Tibial nerve (tissue), 4 donors: Measurements from ENCODE around the gene ERP44. TPM values are rescaled to one million over a fixed set of nuclear protein-coding genes. Genes with fewer than 3 reads are reported as not detected.
"Not testable (repeated sequence)": the region's sequence is repeated elsewhere in the genome, so short reads cannot be mapped to it uniquely, and the experiment has no call there.

Experiments used
- DNase-seq, 2 donors: peaks; one replicate each; pipeline ENCODE4 v3.0.0-alpha.2; 2019; ENCODE audit warnings: low spot score in 2 of 2
- H3K27ac ChIP-seq, 4 donors: fragments of 200-600 bp; sonication (generic) in 3 of 4; one replicate each; pipeline ENCODE4 v1.5.1; 2017 to 2019; ENCODE audit warnings: mild to moderate bottlenecking in 1 of 4
- H3K27me3 ChIP-seq, 2 donors: fragments of 200-600 bp; sonication (generic) in 1 of 2; one replicate each; pipeline versions ENCODE4 v1.5.1 to v1.6.0; 2017 to 2019
- H3K36me3 ChIP-seq, 3 donors: fragments of 200-600 bp; sonication (generic); one replicate each; pipeline ENCODE4 v1.5.1; 2018 to 2019
- H3K4me1 ChIP-seq, 4 donors: fragments of 200-600 bp; sonication (generic) in 3 of 4; one replicate each; pipeline ENCODE4 v1.5.1; 2017 to 2019
- H3K4me3 ChIP-seq, 4 donors: fragments of 200-600 bp; sonication (generic) in 3 of 4; one replicate each; pipeline ENCODE4 v1.5.1; 2017 to 2019; ENCODE audit warnings: mild to moderate bottlenecking in 1 of 4, moderate library complexity in 1 of 4
- H3K9me3 ChIP-seq, 4 donors: fragments of 200-600 bp; sonication (generic) in 3 of 4; one replicate each; pipeline ENCODE4 v1.5.1; 2017 to 2019
- CTCF ChIP-seq, 5 experiments: fragments of 200-600 bp in 3 of 5; fragments of 450-650 bp in 2 of 5; sonication (generic) in 3 of 5; IDR thresholded peaks; one replicate each; pipeline ENCODE4 v1.5.1; 2016 to 2019; ENCODE audit warnings: antibody characterized with exemption in 5 of 5, mild to moderate bottlenecking in 3 of 5, moderate library complexity in 2 of 5
- EP300 ChIP-seq, 2 donors: sonication (generic); formaldehyde crosslinking; IDR thresholded peaks; one replicate each; pipeline ENCODE4 v1.6.1; 2017; ENCODE audit warnings: antibody characterized with exemption in 2 of 2, mild to moderate bottlenecking in 1 of 2
- POLR2A ChIP-seq, 2 donors: fragments of 450-650 bp; IDR thresholded peaks; one replicate each; pipeline ENCODE4 v1.6.1; 2017; ENCODE audit warnings: antibody characterized with exemption in 2 of 2, mild to moderate bottlenecking in 2 of 2, moderate library complexity in 2 of 2
- WGBS, 2 donors: methylation state at CpG; one replicate each; pipeline ENCODE4 v1.1.5; 2018; 5-methylcytosine and 5-hydroxymethylcytosine counted together
- total RNA-seq, 4 donors: library from RNA; depleted of rRNA; stranded (reverse); fragments of >200 nt; gene quantifications; one replicate each; pipeline ENCODE4 v1.1.0, GENCODE V29; 2016

ERP44 gene
- total RNA-seq, 4 donors from 2014 or later = 10.9 to 16.0 (median 13.4) TPM

- H3K36me3 ChIP-seq = no peaks in the 10 kb centered on the region
- H3K27ac ChIP-seq = no peak overlapping the region
- TF ChIP-seq EP300 (IDR thresholded peaks at IDR 0.05) (no peak), CTCF (IDR thresholded peaks at IDR 0.05) (no peak), POLR2A (IDR thresholded peaks at IDR 0.05) (no peak)
- DNase-seq = no peak
- H3K27me3 ChIP-seq = no peaks in the 10 kb centered on the region
- peaks cover 4 to 44% (median 17%) of the 10 kb centered on the region in 4 donors for H3K4me1 ChIP-seq
- H3K4me3 ChIP-seq = no peak overlapping the region
- no peaks in the 10 kb centered on the region for H3K9me3 ChIP-seq
- WGBS, 2 donors = 90 to 92% methylated on average over 3 of the region's 3 CpGs
Measured at GRCh38 chr9:100086097-100086635, 12.6 kb downstream of the ERP44 start.

- DNase-seq = no peak
- H3K4me1 ChIP-seq = peaks cover 1 to 41% (median 16%) of the 10 kb centered on the region in 4 donors
- 89 to 90% methylated on average over 5 of the region's 5 CpGs for WGBS, 2 donors
Measured at GRCh38 chr9:100084734-100085133, 14.1 kb downstream of the ERP44 start.

DNA sequence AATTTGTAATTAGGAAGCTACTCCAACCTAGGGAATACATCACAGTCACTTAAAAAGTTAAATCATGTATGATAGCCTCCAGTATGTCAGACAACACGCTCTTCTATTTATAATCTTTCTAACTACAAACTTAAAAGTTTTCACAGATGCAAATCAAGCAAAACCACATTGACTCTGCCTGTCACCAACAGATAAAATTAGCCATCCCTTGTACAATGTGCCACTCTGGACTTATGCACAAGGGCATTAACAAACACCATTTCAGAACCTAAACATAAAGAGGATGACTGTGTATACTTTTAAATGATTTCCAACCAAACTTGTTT is 14.7 kb downstream of the ERP44 start:
- no peaks in the 10 kb centered on the region for H3K27me3 ChIP-seq
- H3K4me3 ChIP-seq = no peak overlapping the region
- H3K27ac ChIP-seq = no peak overlapping the region
- WGBS, 2 donors = 68 to 90% methylated on average over 1 of the region's 1 CpG
- no peak for DNase-seq
- H3K4me1 ChIP-seq = peaks cover 0 to 37% (median 15%) of the 10 kb centered on the region in 4 donors
- no peaks in the 10 kb centered on the region for H3K36me3 ChIP-seq
- no peaks in the 10 kb centered on the region for H3K9me3 ChIP-seq
- TF ChIP-seq POLR2A (IDR thresholded peaks at IDR 0.05) (no peak), EP300 (IDR thresholded peaks at IDR 0.05) (no peak), CTCF (IDR thresholded peaks at IDR 0.05) (no peak)

More at GRCh38 chr9:100084734-100085133, 14.1 kb downstream of the ERP44 start:
- H3K9me3 ChIP-seq = no peaks in the 10 kb centered on the region
- TF ChIP-seq CTCF (IDR thresholded peaks at IDR 0.05) (no peak), POLR2A (IDR thresholded peaks at IDR 0.05) (no peak)
- H3K4me3 ChIP-seq = no peak overlapping the region
- H3K36me3 ChIP-seq = no peaks in the 10 kb centered on the region
- H3K27ac ChIP-seq = no peak overlapping the region
- H3K27me3 ChIP-seq = no peaks in the 10 kb centered on the region

- Histone ChIP-seq H3K27ac (no peak overlapping the region), H3K27me3 (no peaks in the 10 kb centered on the region), H3K4me1 (peaks cover 0 to 34% (median 15%) of the 10 kb centered on the region in 4 donors), H3K36me3 (no peaks in the 10 kb centered on the region), H3K4me3 (no peak overlapping the region), H3K9me3 (no peaks in the 10 kb centered on the region)
- no peak for DNase-seq
- WGBS, 2 donors = 82 to 84% methylated on average over 5 of the region's 5 CpGs
- TF ChIP-seq CTCF (IDR thresholded peaks at IDR 0.05) = no peak
- TF ChIP-seq POLR2A (IDR thresholded peaks at IDR 0.05) = no peak
- TF ChIP-seq EP300 (IDR thresholded peaks at IDR 0.05) = no peak
Measured at GRCh38 chr9:100083448-100084127, 15.2 kb downstream of the ERP44 start.

DNA sequence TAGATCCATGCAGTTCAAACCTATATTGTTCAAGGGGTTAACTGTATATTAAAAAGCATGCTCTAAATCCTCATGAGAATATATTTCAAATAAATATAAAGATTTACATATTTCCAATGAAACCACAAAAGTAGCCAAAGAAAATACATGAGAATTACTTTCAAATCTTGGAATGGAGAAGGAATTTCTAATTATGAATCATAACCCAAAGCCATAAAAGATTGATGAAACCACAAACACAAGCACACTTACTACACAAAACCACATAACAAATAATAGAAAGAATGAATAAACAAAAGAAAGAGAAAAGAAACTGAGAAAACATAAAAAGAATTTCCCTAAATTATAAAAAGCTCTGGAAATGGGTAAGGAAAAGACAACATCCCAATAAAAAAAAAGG is 16.0 kb downstream of the ERP44 start:
- no peak overlapping the region for H3K4me3 ChIP-seq
- no peak overlapping the region for H3K27ac ChIP-seq
- DNase-seq = no peak
- no peak for TF ChIP-seq EP300 (IDR thresholded peaks at IDR 0.05)
- TF ChIP-seq CTCF (IDR thresholded peaks at IDR 0.05) = no peak
- no peak for TF ChIP-seq POLR2A (IDR thresholded peaks at IDR 0.05)
- no peaks in the 10 kb centered on the region for H3K9me3 ChIP-seq
- H3K4me1 ChIP-seq = peaks cover 0 to 29% (median 15%) of the 10 kb centered on the region in 4 donors
- no peaks in the 10 kb centered on the region for H3K36me3 ChIP-seq
- H3K27me3 ChIP-seq = no peaks in the 10 kb centered on the region

DNA sequence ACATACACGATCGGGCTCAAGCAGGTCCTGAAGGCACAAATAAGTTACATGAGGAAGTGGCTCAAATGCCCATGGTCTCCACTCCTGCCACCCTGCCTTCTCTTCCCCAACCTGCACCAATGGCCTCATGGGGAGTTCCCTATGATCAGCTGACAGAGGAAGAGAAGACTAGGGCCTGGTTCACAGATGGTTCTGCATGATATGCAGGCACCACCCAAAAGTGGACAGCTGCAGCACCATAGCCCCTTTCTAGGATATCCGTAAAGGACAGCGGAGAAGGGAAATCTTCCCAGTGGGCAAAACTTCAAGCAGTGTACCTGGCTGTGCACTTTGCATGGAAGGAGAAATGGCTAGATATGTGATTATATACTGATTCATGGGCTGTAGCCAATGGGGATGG is 22.5 kb downstream of the ERP44 start:
- WGBS, 2 donors = 92 to 98% methylated on average over 4 of the region's 4 CpGs
- H3K9me3 ChIP-seq, H3K4me3 ChIP-seq: not testable (repeated sequence)

More for the DNA sequence above, 22.5 kb downstream of the ERP44 start:
- not testable (repeated sequence) for H3K27ac ChIP-seq, DNase-seq, H3K27me3 ChIP-seq, H3K36me3 ChIP-seq
- H3K4me1 ChIP-seq = peaks cover 0 to 37% (median 0%) of the 10 kb centered on the region in 4 donors
